ENCODE data around the gene ZBED1.

The ZBED1 gene

DNA sequence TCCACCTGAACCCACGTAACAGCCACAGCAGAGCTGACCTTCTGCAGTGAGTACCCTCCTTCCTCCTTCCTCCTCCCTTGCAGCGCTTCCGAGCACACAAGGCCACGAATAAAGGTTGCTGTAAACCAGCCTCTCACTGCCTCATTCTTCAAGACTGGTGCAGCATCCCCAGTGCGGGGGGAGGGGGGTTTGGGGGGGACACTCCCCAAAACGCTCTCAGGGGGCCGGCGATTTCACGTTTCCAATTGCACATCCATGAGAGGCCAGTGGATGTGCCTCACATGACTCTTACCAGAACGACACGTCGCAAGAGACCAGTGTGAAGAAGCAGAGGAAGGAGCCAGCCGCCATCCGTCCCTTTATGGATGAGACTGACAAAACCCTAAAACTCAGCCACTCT is 5.2 kb downstream of the ZBED1 start:
- TF ChIP-seq ZNF274 (IDR thresholded peaks at IDR 0.05; ENCODE audit: low read depth, low read length) (no peak), SUZ12 (IDR thresholded peaks at IDR 0.05; ENCODE audit: extremely low read depth, insufficient read depth, insufficient read length) (no peak), YY1 (IDR thresholded peaks at IDR 0.05; ENCODE audit: insufficient read depth, insufficient read length) (no peak)
- Histone ChIP-seq H3K27me3 (ENCODE audit: insufficient read depth, insufficient read length) (no peaks in the 10 kb centered on the region), H3K36me3 (ENCODE audit: insufficient read depth, insufficient read length, low read length) (peaks cover 54% of the 10 kb centered on the region), H3K9ac (ENCODE audit: insufficient read length, low read depth) (no peak overlapping the region), H3K4me1 (ENCODE audit: insufficient read depth, insufficient read length) (peaks cover 6% of the 10 kb centered on the region), H3K4me3 (ENCODE audit: insufficient read length, low read depth) (no peak overlapping the region), H3K9me3 (ENCODE audit: insufficient read depth, low read length) (no peaks in the 10 kb centered on the region)
- no peak for DNase-seq (ENCODE audit: low read depth, low spot score)

DNA sequence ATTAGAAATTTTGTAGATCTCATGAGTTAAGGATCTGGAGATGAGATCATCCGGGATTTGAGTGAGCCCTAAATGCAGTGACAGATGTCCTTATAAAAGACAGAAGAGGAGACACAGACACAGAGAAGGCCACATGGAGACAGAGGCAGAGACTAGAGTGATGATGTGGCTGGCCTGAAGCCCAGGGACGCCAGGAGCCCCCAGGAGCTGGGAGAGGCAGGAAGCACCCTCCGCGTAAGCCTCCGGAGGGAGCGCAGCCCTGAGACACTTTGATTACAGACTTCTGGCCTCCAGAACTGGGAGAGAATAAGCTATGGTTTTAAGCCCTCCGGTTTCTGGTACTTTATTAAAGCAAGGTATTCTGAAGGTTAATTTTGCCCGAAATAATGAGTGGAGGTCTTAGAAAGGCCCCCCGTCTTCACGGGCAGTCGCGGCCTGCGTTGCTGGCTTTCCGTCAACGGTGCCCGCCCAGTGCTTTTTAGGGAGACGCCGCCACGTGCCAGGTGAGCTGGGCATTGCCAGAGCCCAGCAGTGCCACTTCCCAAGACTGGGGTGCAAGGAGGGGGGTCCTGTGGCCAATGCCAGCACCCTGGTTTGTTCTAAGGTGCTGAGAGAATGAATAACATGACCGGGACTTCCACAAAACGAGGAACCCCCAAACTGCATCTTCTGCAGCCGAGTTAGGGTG is 8.1 kb downstream of the ZBED1 start:
- no peak for DNase-seq (ENCODE audit: low read depth, low spot score)
- H3K27me3 ChIP-seq (ENCODE audit: insufficient read depth, insufficient read length), result no peaks in the 10 kb centered on the region
- peaks cover 10% of the 10 kb centered on the region for H3K4me1 ChIP-seq (ENCODE audit: insufficient read depth, insufficient read length)
- H3K9ac ChIP-seq (ENCODE audit: insufficient read length, low read depth), result no peak overlapping the region
- H3K9me3 ChIP-seq (ENCODE audit: insufficient read depth, low read length), result no peaks in the 10 kb centered on the region
- peaks cover 73% of the 10 kb centered on the region for H3K36me3 ChIP-seq (ENCODE audit: insufficient read depth, insufficient read length, low read length)
- no peak for TF ChIP-seq YY1 (IDR thresholded peaks at IDR 0.05; ENCODE audit: insufficient read depth, insufficient read length)
- TF ChIP-seq SUZ12 (IDR thresholded peaks at IDR 0.05; ENCODE audit: extremely low read depth, insufficient read depth, insufficient read length), result no peak
- TF ChIP-seq ZNF274 (IDR thresholded peaks at IDR 0.05; ENCODE audit: low read depth, low read length), result no peak
- H3K4me3 ChIP-seq (ENCODE audit: insufficient read length, low read depth), result no peak overlapping the region

DNA sequence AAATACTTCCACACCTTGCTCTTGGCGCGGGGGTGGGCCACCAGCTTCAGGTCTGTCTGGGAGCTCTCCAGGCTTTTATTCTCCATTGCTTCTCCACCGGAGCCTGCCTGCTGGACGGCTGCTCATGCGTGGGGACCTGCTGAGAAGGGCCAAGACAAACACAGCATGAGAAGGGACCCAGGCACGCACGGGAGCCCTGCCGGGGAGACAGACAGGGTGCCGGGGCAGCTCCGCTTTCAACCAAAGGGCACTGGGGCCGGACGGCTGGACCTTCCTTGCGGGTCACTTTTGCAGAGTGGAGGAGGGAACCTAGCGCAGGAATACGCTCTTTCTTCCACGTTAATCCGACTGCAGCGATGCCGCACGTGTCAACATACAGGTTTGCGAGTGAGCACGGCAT is 10.1 kb downstream of the ZBED1 start:
- H3K4me1 ChIP-seq (ENCODE audit: insufficient read depth, insufficient read length), result peaks cover 9% of the 10 kb centered on the region
- no peak for TF ChIP-seq SUZ12 (IDR thresholded peaks at IDR 0.05; ENCODE audit: extremely low read depth, insufficient read depth, insufficient read length)
- no peak for TF ChIP-seq YY1 (IDR thresholded peaks at IDR 0.05; ENCODE audit: insufficient read depth, insufficient read length)
- TF ChIP-seq ZNF274 (IDR thresholded peaks at IDR 0.05; ENCODE audit: low read depth, low read length), result no peak
- no peak overlapping the region for H3K9ac ChIP-seq (ENCODE audit: insufficient read length, low read depth)
- no peak for DNase-seq (ENCODE audit: low read depth, low spot score)
- no peak overlapping the region for H3K4me3 ChIP-seq (ENCODE audit: insufficient read length, low read depth)
- H3K9me3 ChIP-seq (ENCODE audit: insufficient read depth, low read length), result no peaks in the 10 kb centered on the region
- H3K27me3 ChIP-seq (ENCODE audit: insufficient read depth, insufficient read length), result no peaks in the 10 kb centered on the region
- peaks cover 77% of the 10 kb centered on the region for H3K36me3 ChIP-seq (ENCODE audit: insufficient read depth, insufficient read length, low read length)

DNA sequence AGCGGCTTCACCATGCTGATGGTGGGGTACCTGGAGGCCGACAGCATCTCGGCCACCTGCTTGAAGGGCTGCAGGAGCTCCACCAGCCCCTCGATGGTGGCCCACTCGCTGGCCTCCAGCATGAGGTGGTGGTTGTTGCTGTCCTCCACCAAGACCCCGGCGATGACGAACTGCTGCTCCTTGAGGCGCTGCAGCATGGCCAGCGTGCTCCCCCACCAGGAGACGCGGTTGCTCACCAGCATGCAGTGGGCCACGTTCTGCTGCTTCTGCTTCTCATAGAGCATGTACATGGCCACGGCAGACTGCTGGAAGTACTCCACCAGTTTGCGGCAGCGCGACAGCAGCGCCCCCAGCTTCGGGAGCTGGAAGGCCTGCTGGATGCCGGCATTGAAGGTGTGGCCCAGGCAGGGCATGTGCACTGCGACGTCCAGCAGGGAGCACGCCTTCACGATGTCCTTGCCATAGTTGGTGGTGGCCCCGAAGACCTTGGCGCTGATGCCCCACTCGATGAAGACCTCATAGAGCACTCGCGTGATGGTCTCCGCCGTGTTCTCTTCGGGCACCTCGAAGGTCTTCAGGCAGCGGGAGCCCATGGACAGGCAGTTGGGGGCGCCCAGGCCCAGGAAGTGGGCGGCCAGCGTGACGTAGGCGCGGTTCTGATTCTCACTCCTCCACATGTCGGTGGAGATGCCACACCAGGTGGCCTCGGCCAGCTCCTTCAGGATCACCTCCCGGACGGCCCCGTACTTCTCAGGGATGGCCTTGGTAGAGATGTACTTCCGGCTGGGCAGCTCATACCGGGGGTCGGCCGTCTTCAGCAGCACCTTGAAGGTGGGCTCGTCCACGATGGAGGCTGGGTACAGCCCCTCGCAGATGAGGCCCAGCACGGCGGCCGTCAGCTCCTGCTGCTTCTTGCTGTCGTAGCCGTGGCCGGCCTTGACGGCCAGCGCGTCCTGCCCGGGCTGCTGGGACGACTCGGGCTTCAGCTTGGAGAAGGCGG is 11.0 kb downstream of the ZBED1 start:
- H3K36me3 ChIP-seq (ENCODE audit: insufficient read depth, insufficient read length, low read length), result peaks cover 75% of the 10 kb centered on the region
- peaks cover 5% of the 10 kb centered on the region for H3K4me1 ChIP-seq (ENCODE audit: insufficient read depth, insufficient read length)
- H3K4me3 ChIP-seq (ENCODE audit: insufficient read length, low read depth), result no peak overlapping the region
- no peaks in the 10 kb centered on the region for H3K27me3 ChIP-seq (ENCODE audit: insufficient read depth, insufficient read length)
- no peak for TF ChIP-seq SUZ12 (IDR thresholded peaks at IDR 0.05; ENCODE audit: extremely low read depth, insufficient read depth, insufficient read length)
- no peak for TF ChIP-seq YY1 (IDR thresholded peaks at IDR 0.05; ENCODE audit: insufficient read depth, insufficient read length)
- no peak for TF ChIP-seq ZNF274 (IDR thresholded peaks at IDR 0.05; ENCODE audit: low read depth, low read length)
- no peak overlapping the region for H3K9ac ChIP-seq (ENCODE audit: insufficient read length, low read depth)
- H3K9me3 ChIP-seq (ENCODE audit: insufficient read depth, low read length), result no peaks in the 10 kb centered on the region
- DNase-seq (ENCODE audit: low read depth, low spot score), result no peak

DNA sequence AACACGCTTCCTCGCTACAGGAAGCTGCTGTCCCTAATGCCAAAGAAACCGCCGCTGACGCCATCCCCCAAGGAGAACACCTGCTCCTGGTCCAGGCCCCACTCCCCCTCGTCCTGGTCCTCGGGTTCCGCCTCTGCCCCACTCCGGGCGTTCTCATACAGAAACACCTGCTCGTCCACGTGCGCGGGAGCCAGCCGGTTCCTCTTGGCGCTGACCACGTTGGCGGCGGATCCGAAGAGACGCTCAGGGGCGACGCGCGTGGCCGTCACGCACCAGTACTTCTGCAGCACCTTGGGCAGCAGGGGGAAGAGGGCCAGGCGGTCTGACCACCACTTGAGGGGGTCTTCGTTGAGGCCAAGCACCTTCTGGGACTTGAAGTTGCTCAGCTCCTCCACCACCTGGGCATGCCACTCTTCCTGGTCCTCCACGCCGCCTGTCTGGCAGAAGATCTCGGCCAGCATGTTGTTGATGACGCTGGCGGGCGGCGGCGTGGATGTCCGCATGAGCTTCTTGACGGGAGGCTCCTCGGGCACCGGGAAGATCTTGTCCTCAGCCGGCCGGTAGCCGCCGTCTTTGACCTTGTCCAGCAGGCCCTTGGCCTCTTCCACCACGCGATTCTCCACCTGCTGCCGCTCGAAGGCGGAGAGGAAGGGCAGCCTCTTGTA is 12.0 kb downstream of the ZBED1 start:
- H3K36me3 ChIP-seq (ENCODE audit: insufficient read depth, insufficient read length, low read length), result peaks cover 75% of the 10 kb centered on the region
- H3K9me3 ChIP-seq (ENCODE audit: insufficient read depth, low read length), result no peaks in the 10 kb centered on the region
- H3K9ac ChIP-seq (ENCODE audit: insufficient read length, low read depth), result no peak overlapping the region
- TF ChIP-seq ZNF274 (IDR thresholded peaks at IDR 0.05; ENCODE audit: low read depth, low read length), result no peak
- no peak for TF ChIP-seq YY1 (IDR thresholded peaks at IDR 0.05; ENCODE audit: insufficient read depth, insufficient read length)
- no peak for TF ChIP-seq SUZ12 (IDR thresholded peaks at IDR 0.05; ENCODE audit: extremely low read depth, insufficient read depth, insufficient read length)
- H3K4me1 ChIP-seq (ENCODE audit: insufficient read depth, insufficient read length), result peaks cover 5% of the 10 kb centered on the region
- DNase-seq (ENCODE audit: low read depth, low spot score), result no peak
- no peaks in the 10 kb centered on the region for H3K27me3 ChIP-seq (ENCODE audit: insufficient read depth, insufficient read length)
- H3K4me3 ChIP-seq (ENCODE audit: insufficient read length, low read depth), result no peak overlapping the region

DNA sequence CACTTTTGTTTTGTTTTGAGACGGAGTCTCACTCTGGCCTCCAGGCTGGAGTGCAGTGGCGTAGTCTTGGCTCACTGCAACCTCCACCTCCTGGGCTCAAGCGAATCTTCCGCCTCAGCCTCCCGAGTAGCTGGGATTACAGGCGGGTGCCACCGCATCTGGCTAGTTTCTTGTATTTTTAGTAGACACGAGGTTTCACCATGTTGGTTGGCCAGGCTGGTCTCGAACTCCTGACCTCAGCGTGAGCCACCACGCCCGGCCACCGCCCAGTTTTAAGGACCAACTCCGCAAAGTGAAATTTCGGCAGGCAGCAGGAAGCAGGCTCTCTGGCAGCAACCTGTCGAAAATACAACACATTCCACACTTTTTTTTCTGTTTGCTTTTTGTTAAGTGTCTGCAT is 13.4 kb downstream of the ZBED1 start:
- no peak overlapping the region for H3K9ac ChIP-seq (ENCODE audit: insufficient read length, low read depth)
- no peaks in the 10 kb centered on the region for H3K9me3 ChIP-seq (ENCODE audit: insufficient read depth, low read length)
- peaks cover 5% of the 10 kb centered on the region for H3K4me1 ChIP-seq (ENCODE audit: insufficient read depth, insufficient read length)
- H3K27me3 ChIP-seq (ENCODE audit: insufficient read depth, insufficient read length), result no peaks in the 10 kb centered on the region
- no peak for DNase-seq (ENCODE audit: low read depth, low spot score)
- H3K36me3 ChIP-seq (ENCODE audit: insufficient read depth, insufficient read length, low read length), result peaks cover 66% of the 10 kb centered on the region
- TF ChIP-seq YY1 (IDR thresholded peaks at IDR 0.05; ENCODE audit: insufficient read depth, insufficient read length) (no peak), ZNF274 (IDR thresholded peaks at IDR 0.05; ENCODE audit: low read depth, low read length) (no peak), SUZ12 (IDR thresholded peaks at IDR 0.05; ENCODE audit: extremely low read depth, insufficient read depth, insufficient read length) (no peak)
- H3K4me3 ChIP-seq (ENCODE audit: insufficient read length, low read depth), result no peak overlapping the region
